IPS-18a (cell line): Measurements from ENCODE around the gene GLP2R.

ENCODE experiments used
- H3K27ac ChIP-seq: one replicate; pipeline ENCODE4 v1.5.1; 2013; ENCODE audit warnings: low read length
- H3K27me3 ChIP-seq: one replicate; pipeline ENCODE4 v1.6.1; 2013; ENCODE audit warnings: mild to moderate bottlenecking, low read length; ENCODE audit not compliant: control insufficient read depth, insufficient read depth
- H3K36me3 ChIP-seq: one replicate; pipeline ENCODE4 v1.6.1; 2013; ENCODE audit warnings: low read depth, low read length; ENCODE audit not compliant: control insufficient read depth
- H3K4me1 ChIP-seq: one replicate; pipeline ENCODE4 v1.6.1; 2013; ENCODE audit warnings: low read depth, low read length; ENCODE audit not compliant: control insufficient read depth
- H3K4me3 ChIP-seq: one replicate; pipeline ENCODE4 v1.5.1; 2013; ENCODE audit warnings: low read length
- H3K9ac ChIP-seq: one replicate; pipeline ENCODE4 v1.6.1; 2013; ENCODE audit warnings: mild to moderate bottlenecking, low read length, moderate library complexity
- H3K9me3 ChIP-seq: one replicate; pipeline ENCODE4 v1.6.1; 2013; ENCODE audit warnings: low read depth, low read length; ENCODE audit not compliant: control insufficient read depth

GLP2R gene

GRCh38 chr17:9931144-9931741 is 105.5 kb downstream of the GLP2R start:
- Histone ChIP-seq H3K27me3 (no peaks in the 10 kb centered on the region), H3K36me3 (no peaks in the 10 kb centered on the region), H3K27ac (no peak overlapping the region), H3K9me3 (no peaks in the 10 kb centered on the region), H3K9ac (no peak overlapping the region), H3K4me1 (no peaks in the 10 kb centered on the region), H3K4me3 (no peak overlapping the region)

DNA sequence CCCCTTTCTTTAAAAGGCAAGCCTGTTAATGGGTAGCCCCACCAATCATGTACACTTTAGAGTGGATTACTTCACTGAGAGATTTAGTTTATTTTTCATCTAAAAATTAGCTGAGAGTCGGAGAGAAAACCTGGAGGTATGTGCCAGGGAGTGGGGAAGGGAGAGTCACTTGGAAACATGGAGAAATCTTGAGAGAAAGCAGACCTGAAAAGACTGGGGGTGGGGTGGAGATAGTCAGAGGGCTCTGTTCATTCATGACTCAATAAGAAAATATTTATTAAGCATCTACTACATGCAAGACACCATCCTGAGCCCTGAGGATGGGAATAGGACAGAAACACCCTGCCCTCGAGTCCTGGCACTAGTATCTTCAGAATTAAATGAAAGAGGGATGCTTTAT is 106.8 kb downstream of the GLP2R start:
- H3K9me3 ChIP-seq, result no peaks in the 10 kb centered on the region
- H3K36me3 ChIP-seq, result no peaks in the 10 kb centered on the region
- H3K4me3 ChIP-seq, result no peak overlapping the region
- H3K9ac ChIP-seq, result no peak overlapping the region
- H3K27ac ChIP-seq, result no peak overlapping the region
- no peaks in the 10 kb centered on the region for H3K4me1 ChIP-seq
- H3K27me3 ChIP-seq, result no peaks in the 10 kb centered on the region

DNA sequence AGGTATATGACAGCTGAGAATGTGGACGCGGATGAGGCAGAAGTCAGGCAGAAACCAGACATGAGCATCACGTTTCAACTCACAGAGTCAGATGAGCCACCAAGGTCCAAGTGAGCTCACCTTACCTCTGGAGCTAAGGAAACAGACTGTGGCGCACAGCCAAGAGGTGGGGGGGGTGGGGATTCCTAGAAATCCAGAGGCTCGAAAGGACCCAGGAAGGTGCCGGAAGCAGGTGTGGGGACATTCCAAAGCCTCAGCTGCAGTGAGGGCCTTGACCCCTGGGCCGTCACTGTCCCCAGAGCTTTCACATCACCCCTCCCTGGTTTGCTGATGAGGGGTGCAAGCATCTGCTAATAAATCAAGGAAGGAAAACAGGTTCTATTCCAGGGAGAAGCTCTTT is 108.6 kb downstream of the GLP2R start:
- no peaks in the 10 kb centered on the region for H3K4me1 ChIP-seq
- no peak overlapping the region for H3K4me3 ChIP-seq
- H3K27ac ChIP-seq, result no peak overlapping the region
- no peaks in the 10 kb centered on the region for H3K9me3 ChIP-seq
- no peaks in the 10 kb centered on the region for H3K36me3 ChIP-seq
- H3K27me3 ChIP-seq, result no peaks in the 10 kb centered on the region
- H3K9ac ChIP-seq, result no peak overlapping the region

DNA sequence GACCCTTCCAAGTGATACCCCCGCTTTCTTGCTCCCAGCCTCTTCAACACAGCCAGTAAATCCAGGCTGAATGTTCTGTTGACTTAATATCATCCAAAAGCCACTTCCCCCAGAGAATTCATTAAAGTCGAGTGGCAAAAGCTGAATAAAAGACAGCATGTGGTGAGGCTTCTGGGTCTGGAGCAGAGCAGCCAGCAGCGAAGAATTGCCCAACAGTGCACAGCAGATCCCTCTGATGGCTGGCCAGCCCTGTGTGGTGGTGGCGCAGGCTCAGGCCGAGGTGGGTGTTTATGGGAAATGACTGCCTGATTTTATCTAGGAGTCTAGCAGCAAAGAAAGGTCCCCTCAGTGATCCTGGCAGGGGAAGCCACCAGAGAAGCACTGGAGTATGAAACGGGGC is 109.7 kb downstream of the GLP2R start:
- H3K36me3 ChIP-seq, result no peaks in the 10 kb centered on the region
- no peaks in the 10 kb centered on the region for H3K9me3 ChIP-seq
- H3K4me3 ChIP-seq, result no peak overlapping the region
- no peak overlapping the region for H3K27ac ChIP-seq
- no peak overlapping the region for H3K9ac ChIP-seq
- H3K4me1 ChIP-seq, result no peaks in the 10 kb centered on the region
- H3K27me3 ChIP-seq, result no peaks in the 10 kb centered on the region

DNA sequence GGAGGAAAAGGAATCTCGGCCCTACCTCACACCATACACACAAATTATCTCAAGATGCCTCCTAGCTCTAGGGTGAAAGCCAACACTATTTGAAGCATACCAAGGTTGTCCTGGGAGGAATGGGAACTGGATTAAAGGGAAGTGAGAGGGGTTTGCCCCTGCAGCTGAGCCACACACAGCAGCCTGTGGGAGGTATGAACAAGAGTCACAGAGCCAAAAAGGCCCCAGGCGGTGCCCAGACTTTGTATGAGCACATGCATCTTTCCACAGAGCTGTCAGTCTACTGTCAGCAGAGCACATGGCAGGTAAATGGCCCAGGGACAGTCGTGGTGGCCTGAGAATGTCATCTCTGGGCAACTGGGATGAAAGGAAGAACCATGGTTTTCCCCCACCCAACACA is 110.4 kb downstream of the GLP2R start:
- Histone ChIP-seq H3K4me3 (no peak overlapping the region), H3K36me3 (no peaks in the 10 kb centered on the region), H3K9me3 (no peaks in the 10 kb centered on the region), H3K9ac (no peak overlapping the region), H3K4me1 (no peaks in the 10 kb centered on the region), H3K27ac (no peak overlapping the region), H3K27me3 (no peaks in the 10 kb centered on the region)

GRCh38 chr17:9937241-9937761 is 111.6 kb downstream of the GLP2R start:
- H3K9me3 ChIP-seq, result no peaks in the 10 kb centered on the region
- H3K27ac ChIP-seq, result no peak overlapping the region
- no peaks in the 10 kb centered on the region for H3K36me3 ChIP-seq
- H3K27me3 ChIP-seq, result no peaks in the 10 kb centered on the region
- H3K9ac ChIP-seq, result no peak overlapping the region
- H3K4me1 ChIP-seq, result no peaks in the 10 kb centered on the region
- H3K4me3 ChIP-seq, result no peak overlapping the region

GRCh38 chr17:9937901-9938300 is 112.2 kb downstream of the GLP2R start:
- Histone ChIP-seq H3K4me1 (no peaks in the 10 kb centered on the region), H3K27ac (no peak overlapping the region), H3K9ac (no peak overlapping the region), H3K36me3 (no peaks in the 10 kb centered on the region), H3K4me3 (no peak overlapping the region), H3K9me3 (no peaks in the 10 kb centered on the region), H3K27me3 (no peaks in the 10 kb centered on the region)

- Histone ChIP-seq H3K4me1 (no peaks in the 10 kb centered on the region), H3K36me3 (no peaks in the 10 kb centered on the region), H3K27me3 (no peaks in the 10 kb centered on the region), H3K9me3 (no peaks in the 10 kb centered on the region), H3K4me3 (no peak overlapping the region), H3K9ac (no peak overlapping the region), H3K27ac (no peak overlapping the region)
Measured at GRCh38 chr17:9938764-9939163, 113.0 kb downstream of the GLP2R start.

GRCh38 chr17:9940841-9941240 is 115.1 kb downstream of the GLP2R start:
- no peaks in the 10 kb centered on the region for H3K27me3 ChIP-seq
- no peaks in the 10 kb centered on the region for H3K36me3 ChIP-seq
- H3K4me3 ChIP-seq, result no peak overlapping the region
- no peaks in the 10 kb centered on the region for H3K9me3 ChIP-seq
- H3K4me1 ChIP-seq, result no peaks in the 10 kb centered on the region
- no peak overlapping the region for H3K27ac ChIP-seq
- H3K9ac ChIP-seq, result no peak overlapping the region

- H3K27me3 ChIP-seq, result no peaks in the 10 kb centered on the region
Measured at GRCh38 chr17:9941305-9941704, 115.6 kb downstream of the GLP2R start.

More at GRCh38 chr17:9941305-9941704, 115.6 kb downstream of the GLP2R start:
- H3K4me1 ChIP-seq, result no peaks in the 10 kb centered on the region
- no peak overlapping the region for H3K9ac ChIP-seq
- H3K36me3 ChIP-seq, result no peaks in the 10 kb centered on the region
- H3K9me3 ChIP-seq, result no peaks in the 10 kb centered on the region
- H3K27ac ChIP-seq, result no peak overlapping the region
- H3K4me3 ChIP-seq, result no peak overlapping the region
